K562 (cell line): ENCODE results near the gene FMC1. TPM values are rescaled to one million over a fixed set of nuclear protein-coding genes. Genes with fewer than 3 reads are reported as not detected.

ENCODE experiments used
- CCNT2 ChIP-seq: IDR thresholded peaks from 2 replicates; pipeline ENCODE4 v1.6.1; 2011; ENCODE audit warnings: borderline replicate concordance, low read depth, mild to moderate bottlenecking, moderate library complexity, mixed read lengths, low read length; ENCODE audit not compliant: insufficient read length; ENCODE audit errors: extremely low read depth
- CEBPG ChIP-seq, 3 experiments: fragments of 200-800 bp in 1 of 3; sonication (Bioruptor generic) in 1 of 3; sonication (generic) in 1 of 3; formaldehyde crosslinking in 1 of 3; IDR thresholded peaks in 2 of 3; conservative IDR thresholded peaks in 1 of 3; 2 replicates each; pipeline versions ENCODE4 v1.6.1 to v1.8.0; 2016 to 2022; ENCODE audit warnings: missing compliant biosample characterization in 2 of 3, missing genetic modification characterization in 2 of 3, mild to moderate bottlenecking in 1 of 3, missing genetic modification reagents in 1 of 3
- DACH1 ChIP-seq: fragments of 450-650 bp; IDR thresholded peaks from 2 replicates; pipeline ENCODE4 v1.6.1; 2018; ENCODE audit not compliant: partially characterized antibody
- DPF2 ChIP-seq: fragments of 450-650 bp; IDR thresholded peaks from 2 replicates; pipeline ENCODE4 v1.6.1; 2016
- ETV6 ChIP-seq, 3 experiments: fragments of 150-350 bp in 1 of 3; sonication (generic) in 1 of 3; formaldehyde crosslinking in 1 of 3; IDR thresholded peaks; 2 replicates each; pipeline versions ENCODE4 v1.6.1 to v1.8.0; 2014 to 2022; ENCODE audit warnings: borderline replicate concordance in 2 of 3, low read depth in 2 of 3, antibody characterized with exemption in 1 of 3, low read length in 1 of 3, mild to moderate bottlenecking in 1 of 3, missing genetic modification reagents in 1 of 3
- GATAD2B ChIP-seq: fragments of 450-650 bp; IDR thresholded peaks from 2 replicates; pipeline ENCODE4 v1.6.1; 2017; ENCODE audit warnings: mild to moderate bottlenecking, borderline replicate concordance
- HOXB6 ChIP-seq: fragments of 250-450 bp; sonication (Bioruptor Pico); IDR thresholded peaks from 2 replicates; pipeline ENCODE4 v1.5.1; 2022; ENCODE audit warnings: mild to moderate bottlenecking, borderline replicate concordance
- IRF2 ChIP-seq: sonication (generic); formaldehyde crosslinking; IDR thresholded peaks from 2 replicates; pipeline ENCODE4 v1.8.1; 2022; ENCODE audit warnings: mild to moderate bottlenecking, missing genetic modification reagents
- JUND ChIP-seq, 2 experiments: IDR thresholded peaks; 2 replicates in 1 of 2; 3 replicates in 1 of 2; pipeline ENCODE4 v1.6.1; 2011; ENCODE audit warnings: borderline replicate concordance in 2 of 2, low read depth in 2 of 2, low read length in 2 of 2, improper control_type of control experiment in 1 of 2, missing biosample characterization in 1 of 2, missing genetic modification characterization in 1 of 2, missing genetic modification reagents in 1 of 2
- MYC ChIP-seq, 2 experiments: fragments of 250-450 bp in 1 of 2; sonication (Bioruptor Pico) in 1 of 2; IDR thresholded peaks; 2 replicates each; pipeline versions ENCODE4 v1.5.1 to v1.6.1; 2012 to 2021; ENCODE audit warnings: low read depth in 2 of 2, borderline replicate concordance in 1 of 2, improper control_type of control experiment in 1 of 2, low read length in 1 of 2, mild to moderate bottlenecking in 1 of 2, moderate library complexity in 1 of 2
- NFYB ChIP-seq: IDR thresholded peaks from 2 replicates; pipeline ENCODE4 v1.6.1; 2011; ENCODE audit warnings: mild to moderate bottlenecking, moderate library complexity; ENCODE audit not compliant: insufficient read length; ENCODE audit errors: extremely low read depth
- RB1 ChIP-seq: fragments of 450-650 bp; IDR thresholded peaks from 2 replicates; pipeline ENCODE4 v1.6.1; 2017; ENCODE audit warnings: low read depth, mild to moderate bottlenecking
- RNF2 ChIP-seq: sonication (generic); IDR thresholded peaks from 2 replicates; pipeline ENCODE4 v1.6.1; 2016
- SP2 ChIP-seq: IDR thresholded peaks from 2 replicates; pipeline ENCODE4 v1.6.1; 2011; ENCODE audit warnings: mild to moderate bottlenecking, low read depth, low read length, moderate library complexity; ENCODE audit not compliant: poor library complexity, severe bottlenecking; ENCODE audit errors: extremely low read depth
- ZFX ChIP-seq: sonication (generic); formaldehyde crosslinking; IDR thresholded peaks from 2 replicates; pipeline ENCODE4 v1.8.0; 2022; ENCODE audit warnings: mild to moderate bottlenecking, missing genetic modification reagents, moderate library complexity
- ZNF217 ChIP-seq: sonication (generic); formaldehyde crosslinking; IDR thresholded peaks from 2 replicates; pipeline ENCODE4 v1.8.0; 2022; ENCODE audit warnings: mild to moderate bottlenecking, missing genetic modification reagents
- ZNF449 ChIP-seq: fragments of 250-450 bp; sonication (Bioruptor Pico); IDR thresholded peaks from 2 replicates; pipeline ENCODE4 v1.8.0; 2022; ENCODE audit warnings: moderate library complexity, mild to moderate bottlenecking, inconsistent platforms
- polyA plus RNA-seq, 8 experiments: library from polyadenylated mRNA; depleted of rRNA in 4 of 8; stranded (reverse) in 5 of 8; unstranded in 3 of 8; fragments of >200 nt; fragmentation: Nextera tagmentation in 2 of 8; fragmentation: Illumina TruSeq in 1 of 8; extraction: Ambion mirVana in 2 of 8; extraction: Trizol in 1 of 8; gene quantifications; 2 replicates each; pipeline versions ENCODE4 v1.2.1 to v1.2.3, GENCODE V29; 2011 to 2014; ENCODE audit warnings: inconsistent platforms in 1 of 8, missing spikeins in 1 of 8
- total RNA-seq, 7 experiments: library from RNA; depleted of rRNA in 6 of 7; stranded (reverse); fragments of >200 nt in 6 of 7; fragmentation: Illumina TruSeq in 2 of 7; extraction: Trizol in 2 of 7; gene quantifications; 2 replicates each; pipeline versions ENCODE4 v1.2.1 to v1.2.3, GENCODE V29; 2011 to 2021; ENCODE audit warnings: low replicate concordance in 1 of 7

Gene FMC1
- total and polyA plus RNA-seq, 9 of the 15 experiments (the other 6 are each of a cell fraction or from before 2014, with no cell fraction given) = 14.0 to 116 (median 29.0) TPM

- no peak for TF ChIP-seq ZNF449
- TF ChIP-seq CCNT2 = peak; percentile 47
- TF ChIP-seq RB1 = peak; percentile 91
- peak; percentile 80 for TF ChIP-seq ZFX (CRISPR knock-in tag)
- peak; percentile 79 for TF ChIP-seq SP2
- 0 out of 2 replicates have a peak, but pooled peaks have one; percentile 74 for TF ChIP-seq HOXB6 (CRISPR knock-in tag)
- TF ChIP-seq NFYB = peak; percentile 98
- TF ChIP-seq DACH1 = no peak
- TF ChIP-seq DPF2 = no peak
- TF ChIP-seq GATAD2B = no peak
- peak; percentile 93 for TF ChIP-seq MYC (IDR thresholded peaks at IDR 0.05; ENCODE audit: low read depth, low read length)
- 0 out of 2 replicates have a peak, but pooled peaks have one; percentile 23 for TF ChIP-seq MYC (CRISPR knock-in tag; IDR thresholded peaks at IDR 0.05; ENCODE audit: borderline replicate concordance, low read depth)
- TF ChIP-seq JUND (IDR thresholded peaks at IDR 0.05; ENCODE audit: borderline replicate concordance, low read depth, low read length) = peak; percentile 56
- no peak for TF ChIP-seq JUND (tag; IDR thresholded peaks at IDR 0.05; ENCODE audit: borderline replicate concordance, low read depth, low read length)
- TF ChIP-seq ZNF217 (CRISPR knock-in tag) = no peak
- no peak for TF ChIP-seq ETV6 (IDR thresholded peaks at IDR 0.05; ENCODE audit: borderline replicate concordance in 1 of 2, low read depth in 2 of 2, low read length in 1 of 2)
- 0 out of 2 replicates have a peak, but pooled peaks have one; percentile 16 for TF ChIP-seq ETV6 (CRISPR knock-in tag; IDR thresholded peaks at IDR 0.05; ENCODE audit: borderline replicate concordance)
- no peak for TF ChIP-seq IRF2 (CRISPR knock-in tag)
- TF ChIP-seq CEBPG (CRISPR knock-in tag; IDR thresholded peaks at IDR 0.05) = 0 out of 2 replicates have a peak, but pooled peaks have one; percentile 45
- no peak for TF ChIP-seq CEBPG (tag; conservative IDR thresholded peaks at IDR 0.05 in 1 of 2, IDR thresholded peaks at IDR 0.05 in 1 of 2)
- TF ChIP-seq RNF2 = peak; percentile 40
Measured at GRCh38 chr7:139360210-139360947, 19.2 kb downstream of the FMC1 start (continued).
